H1 (cell line): ENCODE measurements around the gene SCNN1G. TPM values are rescaled to one million over a fixed set of nuclear protein-coding genes. Genes with fewer than 3 reads are reported as not detected.

Experiments
- CHD1 ChIP-seq: IDR thresholded peaks from 2 replicates; pipeline ENCODE4 v1.6.1; 2012; ENCODE audit warnings: low read depth, low read length, improper control_type of control experiment
- CHD7 ChIP-seq: fragments of 300-600 bp; sonication (generic); IDR thresholded peaks from 2 replicates; pipeline ENCODE4 v1.7.1; 2012; ENCODE audit warnings: low read length, moderate library complexity, mild to moderate bottlenecking, inconsistent platforms; ENCODE audit not compliant: insufficient replicate concordance
- MAX ChIP-seq: IDR thresholded peaks from 2 replicates; pipeline ENCODE4 v1.6.1; 2012; ENCODE audit warnings: inconsistent platforms
- NRF1 ChIP-seq: IDR thresholded peaks from 2 replicates; pipeline ENCODE4 v1.6.1; 2011; ENCODE audit warnings: mild to moderate bottlenecking, low read depth, low read length, improper control_type of control experiment
- USF2 ChIP-seq: IDR thresholded peaks from 2 replicates; pipeline ENCODE4 v1.6.1; 2011; ENCODE audit warnings: low read length, improper control_type of control experiment
- polyA plus RNA-seq, 7 experiments: library from polyadenylated mRNA; depleted of rRNA in 3 of 7; stranded (reverse) in 5 of 7; unstranded in 2 of 7; fragments of >200 nt in 5 of 7; fragments of 200-250 nt in 2 of 7; gene quantifications; 1 replicate in 5 of 7; 2 replicates in 1 of 7; 4 replicates in 1 of 7; pipeline versions ENCODE4 v1.2.1 to v1.2.3, GENCODE V29; 2011 to 2013; ENCODE audit warnings: missing spikeins in 2 of 7, mixed read lengths in 2 of 7
- total RNA-seq: library from RNA; stranded (reverse); fragmentation: NEBNext Ultra II Directional; extraction: Animal tissue kit (Norgen Biotek cat#: 25700); gene quantifications from 2 replicates; pipeline ENCODE4 v1.2.1, GENCODE V29; 2021

Gene SCNN1G
- total and polyA plus RNA-seq, 2 of the 8 experiments (the other 6 are each of a cell fraction or from before 2014, with no cell fraction given) = 0.73 to 1.1 TPM

GRCh38 chr16:23255000-23255399, 72.5 kb downstream of the SCNN1G start (continued):
- TF ChIP-seq USF2 (no peak), MAX (no peak), NRF1 (no peak), CHD1 (no peak), CHD7 (no peak)
